K562 (cell line): Measurements from ENCODE around the gene IL17RC. TPM values are rescaled to one million over a fixed set of nuclear protein-coding genes. Genes with fewer than 3 reads are reported as not detected.

Experiments used
- ADNP ChIP-seq: fragments of 200-800 bp; sonication (Bioruptor generic); IDR thresholded peaks from 2 replicates; pipeline ENCODE4 v1.6.1; 2016; ENCODE audit warnings: missing genetic modification characterization, missing compliant biosample characterization
- CBX3 ChIP-seq, 2 experiments: IDR thresholded peaks; 1 replicate in 1 of 2; 2 replicates in 1 of 2; pipeline ENCODE4 v1.6.1; 2012; ENCODE audit warnings: inconsistent platforms in 2 of 2, low read length in 2 of 2, borderline replicate concordance in 1 of 2, control low read depth in 1 of 2
- CTCF ChIP-seq, 3 experiments: IDR thresholded peaks in 2 of 3; conservative IDR thresholded peaks in 1 of 3; 2 replicates each; pipeline ENCODE4 v1.5.1; 2011 to 2012; ENCODE audit warnings: low read length in 3 of 3, mild to moderate bottlenecking in 3 of 3, control low read depth in 2 of 3, improper control_type of control experiment in 1 of 3, inconsistent platforms in 1 of 3, low read depth in 1 of 3, mixed read lengths in 1 of 3, moderate library complexity in 1 of 3; ENCODE audit not compliant: insufficient read depth in 2 of 3
- E2F3 ChIP-seq: fragments of 250-450 bp; sonication (Bioruptor Pico); IDR thresholded peaks from 2 replicates; pipeline ENCODE4 v1.4.0; 2020; ENCODE audit warnings: mild to moderate bottlenecking
- FOXJ2 ChIP-seq: fragments of 200-800 bp; sonication (Bioruptor generic); IDR thresholded peaks from 2 replicates; pipeline ENCODE4 v1.6.1; 2016; ENCODE audit warnings: missing genetic modification characterization, missing compliant biosample characterization
- FOXK1 ChIP-seq: sonication (generic); formaldehyde crosslinking; IDR thresholded peaks from 2 replicates; pipeline ENCODE4 v1.8.0; 2022; ENCODE audit warnings: missing genetic modification reagents, mild to moderate bottlenecking, borderline replicate concordance
- GABPB2 ChIP-seq: fragments of 250-450 bp; sonication (Bioruptor Pico); conservative IDR thresholded peaks from 2 replicates; pipeline ENCODE4 v1.5.1; 2021; ENCODE audit warnings: mild to moderate bottlenecking
- GTF3C2 ChIP-seq: IDR thresholded peaks from 3 replicates; pipeline ENCODE4 v1.6.1; 2011; ENCODE audit warnings: borderline replicate concordance, mild to moderate bottlenecking, moderate library complexity; ENCODE audit not compliant: insufficient read length; ENCODE audit errors: extremely low read depth
- HDGF ChIP-seq: fragments of 450-650 bp; IDR thresholded peaks from 2 replicates; pipeline ENCODE4 v1.6.1; 2016
- HINFP ChIP-seq: fragments of 450-650 bp; conservative IDR thresholded peaks from 2 replicates; pipeline ENCODE4 v1.6.1; 2016; ENCODE audit warnings: missing genetic modification characterization, low read depth, mild to moderate bottlenecking, control low read depth, missing compliant biosample characterization
- MEF2A ChIP-seq: IDR thresholded peaks from 2 replicates; pipeline ENCODE4 v1.6.1; 2011; ENCODE audit warnings: low read depth, mild to moderate bottlenecking, low read length, moderate library complexity; ENCODE audit not compliant: control insufficient read depth
- MEIS2 ChIP-seq: fragments of 450-650 bp; IDR thresholded peaks from 2 replicates; pipeline ENCODE4 v1.6.1; 2014; ENCODE audit warnings: mild to moderate bottlenecking; ENCODE audit not compliant: partially characterized antibody
- MNT ChIP-seq, 2 experiments: fragments of 450-650 bp; conservative IDR thresholded peaks; 2 replicates each; pipeline ENCODE4 v1.6.1; 2017; ENCODE audit warnings: mild to moderate bottlenecking in 2 of 2, moderate library complexity in 2 of 2
- NR4A1 ChIP-seq, 2 experiments: fragments of 250-450 bp in 1 of 2; fragments of 450-650 bp in 1 of 2; sonication (Bioruptor Pico) in 1 of 2; IDR thresholded peaks; 2 replicates each; pipeline versions ENCODE4 v1.4.0 to v1.6.1; 2016 to 2020; ENCODE audit warnings: mild to moderate bottlenecking in 2 of 2, missing compliant biosample characterization in 1 of 2, missing genetic modification characterization in 1 of 2, moderate library complexity in 1 of 2
- SMAD4 ChIP-seq: fragments of 250-450 bp; sonication (Bioruptor Pico); conservative IDR thresholded peaks from 2 replicates; pipeline ENCODE4 v1.8.0; 2021; ENCODE audit warnings: inconsistent platforms, mild to moderate bottlenecking, moderate library complexity
- SP1 ChIP-seq: sonication (generic); formaldehyde crosslinking; IDR thresholded peaks from 2 replicates; pipeline ENCODE4 v1.8.1; 2022; ENCODE audit warnings: mild to moderate bottlenecking, missing genetic modification reagents
- YBX1 ChIP-seq: fragments of 450-650 bp; IDR thresholded peaks from 2 replicates; pipeline ENCODE4 v1.7.1; 2016; ENCODE audit warnings: mild to moderate bottlenecking
- ZNF224 ChIP-seq: sonication (generic); formaldehyde crosslinking; IDR thresholded peaks from 2 replicates; pipeline ENCODE4 v1.8.0; 2022; ENCODE audit warnings: mild to moderate bottlenecking, missing genetic modification reagents
- ZNF583 ChIP-seq: fragments of 250-450 bp; sonication (Bioruptor Pico); IDR thresholded peaks from 2 replicates; pipeline ENCODE4 v1.4.0; 2020
- ZZZ3 ChIP-seq: fragments of 450-650 bp; IDR thresholded peaks from 2 replicates; pipeline ENCODE4 v1.6.1; 2016; ENCODE audit warnings: antibody characterized with exemption, mild to moderate bottlenecking, moderate library complexity
- polyA plus RNA-seq, 8 experiments: library from polyadenylated mRNA; depleted of rRNA in 4 of 8; stranded (reverse) in 5 of 8; unstranded in 3 of 8; fragments of >200 nt; fragmentation: Nextera tagmentation in 2 of 8; fragmentation: Illumina TruSeq in 1 of 8; extraction: Ambion mirVana in 2 of 8; extraction: Trizol in 1 of 8; gene quantifications; 2 replicates each; pipeline versions ENCODE4 v1.2.1 to v1.2.3, GENCODE V29; 2011 to 2014; ENCODE audit warnings: inconsistent platforms in 1 of 8, missing spikeins in 1 of 8
- total RNA-seq, 7 experiments: library from RNA; depleted of rRNA in 6 of 7; stranded (reverse); fragments of >200 nt in 6 of 7; fragmentation: Illumina TruSeq in 2 of 7; extraction: Trizol in 2 of 7; gene quantifications; 2 replicates each; pipeline versions ENCODE4 v1.2.1 to v1.2.3, GENCODE V29; 2011 to 2021; ENCODE audit warnings: low replicate concordance in 1 of 7

Gene IL17RC
- total and polyA plus RNA-seq, 9 of the 15 experiments (the other 6 are each of a cell fraction or from before 2014, with no cell fraction given) = 0.15 to 11.4 (median 7.1) TPM; not detected in 1

GRCh38 chr3:9978710-9979305 is 61.9 kb downstream of the IL17RC start (continued):
- no peak for TF ChIP-seq GTF3C2
- TF ChIP-seq E2F3 (CRISPR knock-in tag) = no peak
- TF ChIP-seq MEIS2 = peak; percentile 63
- no peak for TF ChIP-seq HINFP (tag)
- TF ChIP-seq FOXK1 (CRISPR knock-in tag) = no peak
- TF ChIP-seq MEF2A = peak; percentile 70
- TF ChIP-seq NR4A1 (CRISPR knock-in tag; IDR thresholded peaks at IDR 0.05) = no peak
- TF ChIP-seq NR4A1 (tag; IDR thresholded peaks at IDR 0.05) = peak; percentile 76
- TF ChIP-seq YBX1 = no peak
- TF ChIP-seq FOXJ2 (tag) = no peak
- no peak for TF ChIP-seq ZNF224 (CRISPR knock-in tag)
- TF ChIP-seq ZNF583 = no peak
- TF ChIP-seq HDGF = peak; percentile 23; the same call in 1 of the 2 replicates
- TF ChIP-seq GABPB2 (CRISPR knock-in tag) = no peak
- peak; percentile 53; the same call in 1 of the 2 replicates for TF ChIP-seq SMAD4 (CRISPR knock-in tag)
- TF ChIP-seq SP1 = no peak
- peak in 1 of 2 experiments; percentile 64; a peak in 1 of 3 replicates for TF ChIP-seq CBX3 (IDR thresholded peaks at IDR 0.05; ENCODE audit: borderline replicate concordance in 1 of 2, low read length in 2 of 2)
- TF ChIP-seq CTCF (IDR thresholded peaks at IDR 0.05 in 2 of 3, conservative IDR thresholded peaks at IDR 0.05 in 1 of 3; ENCODE audit: insufficient read depth in 2 of 3, low read depth in 1 of 3, low read length in 3 of 3) = no peak
- no peak for TF ChIP-seq ZZZ3
- peak in 1 of 2 experiments; percentile 70; a peak in 3 of 4 replicates for TF ChIP-seq MNT (conservative IDR thresholded peaks at IDR 0.05)
- no peak for TF ChIP-seq ADNP (tag)
